ENCODE data around the gene SV2B.
A peak's percentile ranks its signal among the peaks of the same experiment; 100 is the strongest.
"Not testable (repeated sequence)": the region's sequence is repeated elsewhere in the genome, so short reads cannot be mapped to it uniquely, and the experiment has no call there.

Gene SV2B

GRCh38 chr15:91329914-91330313 is 229.9 kb downstream of the SV2B start:
- peak; percentile 44 for DNase-seq

GRCh38 chr15:91331581-91331980 is 231.5 kb downstream of the SV2B start:
- DNase-seq = no peak

- DNase-seq = no peak
Measured at GRCh38 chr15:91335702-91336101, 235.6 kb downstream of the SV2B start.

- DNase-seq = no peak
Measured at GRCh38 chr15:91336687-91337086, 236.6 kb downstream of the SV2B start.

DNA sequence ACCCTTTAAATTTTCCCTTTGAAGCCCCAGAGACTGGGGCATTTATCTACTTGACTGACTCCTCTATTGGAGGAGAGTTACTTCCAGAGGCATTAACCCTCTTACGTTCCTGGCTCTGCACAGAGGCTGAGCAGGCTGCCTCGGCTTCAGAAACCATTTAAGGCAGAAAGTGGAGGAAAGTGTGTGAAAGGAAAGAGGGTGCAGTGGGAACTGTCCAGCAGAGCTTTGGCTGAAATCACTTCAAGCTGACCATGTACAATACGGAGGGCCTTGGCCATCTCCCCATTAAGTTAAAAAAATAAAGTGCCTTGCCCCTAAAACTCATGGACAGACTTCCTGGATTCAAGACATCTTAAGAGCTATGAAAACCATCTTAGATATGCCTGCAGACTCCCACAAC is 238.7 kb downstream of the SV2B start:
- DNase-seq = no peak

DNA sequence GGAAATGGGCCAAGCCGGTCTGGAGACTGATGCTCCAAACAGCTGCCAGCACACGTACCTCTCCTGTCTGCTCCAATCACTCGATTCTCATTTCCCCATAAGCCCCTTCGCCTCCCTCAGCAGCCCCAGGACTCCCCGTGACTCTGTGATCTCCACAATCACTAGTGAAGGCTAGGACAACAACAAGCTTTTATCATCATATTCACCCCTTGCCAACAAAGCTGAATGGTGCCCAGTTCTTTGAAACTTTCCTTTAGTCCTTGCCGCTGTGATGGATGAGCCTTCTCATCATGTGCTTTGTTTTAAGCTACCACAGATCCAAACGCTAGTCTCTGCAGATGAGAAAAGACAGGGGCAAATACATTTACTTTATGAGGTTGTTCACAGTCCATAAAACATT is 242.0 kb downstream of the SV2B start:
- DNase-seq = no peak

- DNase-seq = not testable (repeated sequence)
Measured at GRCh38 chr15:91344912-91345311, 244.9 kb downstream of the SV2B start.

GRCh38 chr15:91345736-91346135 is 245.7 kb downstream of the SV2B start:
- DNase-seq = no peak

DNA sequence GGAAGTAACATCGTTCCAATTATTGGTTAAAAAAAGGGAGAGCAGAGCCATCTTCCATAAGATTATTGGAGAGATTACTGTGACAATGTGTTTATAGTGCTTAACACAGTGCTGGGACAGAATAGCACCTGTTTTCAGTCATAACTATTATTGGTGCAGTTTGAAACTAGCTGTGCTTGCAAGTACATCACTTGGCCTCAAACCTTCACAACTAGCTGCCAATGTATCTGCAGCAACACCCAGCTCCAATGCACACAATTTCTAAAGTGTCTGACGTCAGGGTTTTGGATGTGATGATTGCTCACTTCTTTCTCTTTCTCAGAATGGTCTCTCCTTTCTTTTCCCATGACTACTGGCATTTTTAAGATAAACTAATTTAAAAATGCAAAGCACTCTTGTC is 246.2 kb downstream of the SV2B start:
- no peak for DNase-seq

DNA sequence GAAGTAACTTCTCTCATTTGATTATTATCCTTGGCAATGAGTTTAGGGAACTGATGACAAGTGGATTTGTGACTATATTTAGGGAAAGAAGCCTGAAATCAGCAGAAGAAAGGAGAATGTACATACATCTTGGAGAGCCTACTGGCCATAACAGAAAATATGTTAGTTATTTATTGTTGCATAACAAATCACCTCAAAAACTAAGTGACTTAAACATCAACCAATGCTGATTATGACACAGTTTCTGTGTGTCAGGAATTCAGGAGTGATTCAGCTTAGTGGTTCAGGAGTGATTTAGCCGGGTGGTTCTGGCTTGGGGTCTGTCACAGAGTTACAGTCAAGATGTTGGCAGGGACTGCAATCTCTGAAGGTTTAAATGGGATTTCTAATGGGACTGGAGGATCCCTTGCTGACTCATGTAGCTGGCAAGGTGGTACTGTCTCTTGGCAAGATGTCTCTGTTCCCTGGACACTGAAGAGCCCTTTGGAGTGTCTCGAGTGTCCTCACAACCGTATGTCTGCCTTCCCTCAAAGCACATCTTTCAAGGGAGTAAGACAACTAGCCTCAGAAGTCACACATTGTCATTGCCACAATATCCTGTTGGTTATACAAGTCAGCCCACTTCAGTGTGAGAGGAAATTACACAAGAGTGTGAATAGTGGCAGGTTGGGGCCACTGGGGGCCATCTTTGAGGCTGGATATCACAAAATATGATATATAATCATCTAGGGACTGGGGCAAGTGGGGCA is 248.9 kb downstream of the SV2B start:
- peak; percentile 75 for DNase-seq

Measured in GF-D8 (cell line).